ENCODE results near the gene TMC4. TPM values are rescaled to one million over a fixed set of nuclear protein-coding genes. Genes with fewer than 3 reads are reported as not detected.

The TMC4 gene
- polyA plus RNA-seq, 3 donors = 1.5 to 2.5 (median 2.1) TPM

DNA sequence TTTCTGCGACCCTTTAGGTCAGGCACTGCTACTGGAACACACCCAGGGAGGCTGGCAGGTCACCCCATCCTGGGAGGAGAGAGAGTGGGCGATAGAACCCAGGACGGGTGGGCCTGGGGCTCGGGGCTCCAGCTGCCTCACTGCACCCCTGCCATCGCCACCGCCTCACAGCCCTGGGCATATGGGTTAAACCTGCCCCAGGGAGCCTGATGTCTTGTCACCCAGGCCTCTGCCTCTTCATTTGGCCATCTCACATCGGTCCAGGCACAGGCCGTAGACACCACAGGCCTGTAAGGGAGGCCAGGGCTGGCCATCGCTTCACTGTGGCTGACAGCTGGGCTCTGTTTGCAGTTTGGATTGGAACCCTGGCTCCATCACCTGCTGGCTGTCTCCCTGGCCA is 47.2 kb downstream of the TMC4 start:
- no peak for TF ChIP-seq CTCF (IDR thresholded peaks at IDR 0.05)
- Histone ChIP-seq H3K4me1 (ENCODE audit: control insufficient read depth in 1 of 2, insufficient read depth in 2 of 2, low read length in 2 of 2) (no peaks in the 10 kb centered on the region), H3K4me3 (replicated peaks in 1 of 3; ENCODE audit: low read depth in 2 of 3, low read length in 3 of 3) (no peak overlapping the region), H3K4me2 (replicated peaks; ENCODE audit: extremely low read depth, low read length, poor library complexity, severe bottlenecking) (no peak overlapping the region), H2AFZ (ENCODE audit: insufficient read depth, low read depth, low read length, poor library complexity, severe bottlenecking) (no peak overlapping the region), H3K9ac (ENCODE audit: insufficient read depth, low read length, poor library complexity, severe bottlenecking) (no peak overlapping the region), H3K9me3 (replicated peaks in 1 of 2; ENCODE audit: control insufficient read depth in 1 of 2, insufficient read depth in 1 of 2, low read length in 2 of 2) (no peaks in the 10 kb centered on the region), H3K27ac (ENCODE audit: low read depth in 1 of 2, low read length in 2 of 2) (no peak overlapping the region), H3K27me3 (ENCODE audit: control insufficient read depth in 2 of 2, insufficient read depth in 2 of 2, low read length in 2 of 2) (no peaks in the 10 kb centered on the region), H3K36me3 (replicated peaks in 1 of 2; ENCODE audit: control insufficient read depth in 1 of 2, insufficient read depth in 2 of 2, low read length in 2 of 2) (peaks cover 82 to 93% of the 10 kb centered on the region in 2 donors), H4K20me1 (ENCODE audit: insufficient read depth, low read length) (no peaks in the 10 kb centered on the region), H3K79me2 (ENCODE audit: insufficient read depth, low read length) (no peaks in the 10 kb centered on the region)
- Mint-ChIP-seq H3K27ac (no peak overlapping the region), H3K27me3 (ENCODE audit: low read depth in 3 of 3) (no peaks in the 10 kb centered on the region), H3K4me1 (no peaks in the 10 kb centered on the region), H3K9me3 (no peaks in the 10 kb centered on the region), H3K36me3 (peaks cover 73 to 94% of the 10 kb centered on the region in 2 donors), H3K4me3 (no peak overlapping the region)
- intact Hi-C loops (cut with micrococcal nuclease) = no loop called here
- 97% methylated on average over 8 of the region's 9 CpGs for WGBS (ENCODE audit: insufficient coverage)
- DNase-seq = no peak

DNA sequence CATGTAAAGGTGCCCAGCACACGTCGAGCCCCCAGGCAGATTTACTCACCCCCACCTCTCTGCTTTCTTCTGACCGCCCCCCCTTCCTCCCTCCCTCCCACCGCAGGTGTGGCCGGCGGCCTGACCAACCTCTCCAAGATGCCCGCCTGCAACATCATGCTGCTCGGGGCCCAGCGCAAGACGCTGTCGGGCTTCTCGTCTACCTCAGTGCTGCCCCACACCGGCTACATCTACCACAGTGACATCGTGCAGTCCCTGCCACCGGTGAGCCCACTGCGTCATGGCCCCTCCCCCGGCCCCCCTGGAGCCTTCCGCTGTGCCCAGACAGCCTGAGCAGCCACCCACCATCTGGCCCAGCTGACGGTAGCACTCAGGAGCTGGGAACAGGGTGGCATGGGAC is 48.6 kb downstream of the TMC4 start:
- WGBS (ENCODE audit: insufficient coverage) = 98% methylated on average over 19 of the region's 19 CpGs
- DNase-seq = no peak
- no peaks in the 10 kb centered on the region for H3K9me3 ChIP-seq (replicated peaks in 1 of 2; ENCODE audit: control insufficient read depth in 1 of 2, insufficient read depth in 1 of 2, low read length in 2 of 2)
- no peak overlapping the region for H2AFZ ChIP-seq (ENCODE audit: insufficient read depth, low read depth, low read length, poor library complexity, severe bottlenecking)
- no peak overlapping the region for H3K4me3 ChIP-seq (replicated peaks in 1 of 3; ENCODE audit: low read depth in 2 of 3, low read length in 3 of 3)
- no peaks in the 10 kb centered on the region for H3K9me3 Mint-ChIP-seq
- H3K27ac Mint-ChIP-seq = no peak overlapping the region
- intact Hi-C loops (cut with micrococcal nuclease) = no loop called here
- no peaks in the 10 kb centered on the region for H3K27me3 Mint-ChIP-seq (ENCODE audit: low read depth in 3 of 3)
- H4K20me1 ChIP-seq (ENCODE audit: insufficient read depth, low read length) = no peaks in the 10 kb centered on the region
- no peak overlapping the region for H3K4me2 ChIP-seq (replicated peaks; ENCODE audit: extremely low read depth, low read length, poor library complexity, severe bottlenecking)
- H3K4me3 Mint-ChIP-seq = peak overlapping the region in 1 of 2 donors; percentile 9
- H3K27me3 ChIP-seq (ENCODE audit: control insufficient read depth in 2 of 2, insufficient read depth in 2 of 2, low read length in 2 of 2) = no peaks in the 10 kb centered on the region
- no peak for TF ChIP-seq CTCF (IDR thresholded peaks at IDR 0.05)
- no peaks in the 10 kb centered on the region for H3K4me1 ChIP-seq (ENCODE audit: control insufficient read depth in 1 of 2, insufficient read depth in 2 of 2, low read length in 2 of 2)
- no peak overlapping the region for H3K9ac ChIP-seq (ENCODE audit: insufficient read depth, low read length, poor library complexity, severe bottlenecking)
- no peaks in the 10 kb centered on the region for H3K79me2 ChIP-seq (ENCODE audit: insufficient read depth, low read length)
- peaks cover 83 to 96% of the 10 kb centered on the region in 2 donors for H3K36me3 ChIP-seq (replicated peaks in 1 of 2; ENCODE audit: control insufficient read depth in 1 of 2, insufficient read depth in 2 of 2, low read length in 2 of 2)
- H3K4me1 Mint-ChIP-seq = no peaks in the 10 kb centered on the region
- peaks cover 81 to 97% of the 10 kb centered on the region in 2 donors for H3K36me3 Mint-ChIP-seq
- H3K27ac ChIP-seq (ENCODE audit: low read depth in 1 of 2, low read length in 2 of 2) = no peak overlapping the region

All from CD14-positive monocyte (primary cell).